ENCODE results near the gene RAI1. TPM values are rescaled to one million over a fixed set of nuclear protein-coding genes. Genes with fewer than 3 reads are reported as not detected.
A peak's percentile ranks its signal among the peaks of the same experiment; 100 is the strongest.
"Not testable (repeated sequence)": the region's sequence is repeated elsewhere in the genome, so short reads cannot be mapped to it uniquely, and the experiment has no call there.

RAI1 gene
- total RNA-seq, 1 experiment from 2014 or later = 2.8 TPM

DNA sequence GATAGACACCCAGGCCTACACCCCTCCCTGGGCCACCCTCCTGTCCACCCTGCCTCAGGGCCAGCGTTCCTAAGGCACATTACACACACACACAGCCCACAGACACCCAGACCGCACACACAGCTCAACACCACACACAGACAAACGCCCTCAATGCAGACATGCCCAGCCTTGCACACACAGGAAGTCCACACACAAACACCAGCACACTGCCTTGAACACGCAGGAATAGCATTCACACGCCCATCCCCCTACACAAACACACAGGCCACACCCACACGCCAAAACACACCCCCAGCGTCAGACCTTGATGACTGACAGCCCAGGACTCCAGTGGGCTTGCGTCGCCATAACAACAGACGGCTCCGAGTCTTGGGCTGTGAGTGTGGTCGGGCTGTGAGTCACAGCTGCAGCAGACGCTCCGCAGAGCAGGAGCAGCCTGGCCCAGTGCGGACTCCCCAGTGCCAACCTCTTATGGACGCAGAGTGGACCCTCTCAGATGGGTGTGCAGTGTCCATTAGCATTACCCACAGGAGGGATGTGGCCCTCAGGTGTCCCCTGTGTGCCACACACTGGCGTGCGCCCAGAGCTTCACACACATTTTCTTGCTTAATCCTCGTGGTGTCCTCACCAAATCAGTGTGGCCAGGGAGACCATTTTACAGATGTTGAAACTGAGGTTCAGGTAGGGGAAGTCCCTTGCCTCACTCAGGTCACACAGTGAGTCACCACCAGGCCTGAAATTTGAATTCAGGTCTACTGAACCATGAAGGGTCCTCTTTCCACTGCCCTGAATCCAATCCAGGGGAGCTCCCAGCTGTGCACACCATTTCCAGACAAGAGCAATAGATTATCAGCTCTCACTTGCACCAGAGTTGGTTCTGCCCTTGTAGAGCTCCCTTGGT lies 17.8 kb upstream of the RAI1 start:
- DNase-seq (ENCODE audit: low read depth) = peak; percentile 93

DNA sequence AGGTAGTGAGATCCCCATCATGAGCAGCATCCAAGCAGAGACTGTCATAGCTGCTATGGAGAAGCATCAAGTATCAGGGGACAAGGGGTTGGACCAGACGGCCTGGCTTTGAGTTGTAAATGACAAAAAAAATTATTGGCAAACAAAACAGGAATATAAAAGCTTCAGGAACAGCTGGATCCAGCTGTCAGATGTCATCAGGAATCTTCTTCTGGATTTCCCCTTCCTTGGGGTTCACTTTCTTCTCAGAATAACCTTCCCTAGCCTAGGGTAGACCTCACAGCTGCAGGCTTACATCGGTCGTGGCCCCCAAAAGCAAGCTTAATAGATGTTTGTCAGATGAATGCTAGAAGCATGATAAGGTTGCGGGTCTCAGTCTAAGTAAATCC lies 17.2 kb upstream of the RAI1 start:
- DNase-seq (ENCODE audit: low read depth) = no peak

DNA sequence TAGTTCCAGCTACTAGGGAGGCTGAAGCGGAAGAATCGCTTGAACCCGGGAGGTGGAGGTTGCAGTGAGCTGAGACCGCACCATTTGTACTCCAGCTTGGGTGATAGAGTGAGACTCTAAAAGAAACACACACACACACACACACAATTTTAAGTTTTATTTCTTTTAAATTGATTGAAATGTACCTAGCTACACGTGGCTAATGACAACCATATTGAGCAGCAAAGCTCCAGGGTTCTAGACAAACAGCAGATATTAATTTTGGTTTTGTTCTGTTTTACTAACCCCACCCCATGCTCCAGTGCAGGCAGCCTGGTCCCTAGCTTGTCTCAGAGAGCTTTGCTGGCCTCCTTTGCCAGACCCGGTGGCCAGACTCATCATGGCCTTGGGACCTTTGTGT lies 16.0 kb upstream of the RAI1 start:
- DNase-seq (ENCODE audit: low read depth) = no peak

DNA sequence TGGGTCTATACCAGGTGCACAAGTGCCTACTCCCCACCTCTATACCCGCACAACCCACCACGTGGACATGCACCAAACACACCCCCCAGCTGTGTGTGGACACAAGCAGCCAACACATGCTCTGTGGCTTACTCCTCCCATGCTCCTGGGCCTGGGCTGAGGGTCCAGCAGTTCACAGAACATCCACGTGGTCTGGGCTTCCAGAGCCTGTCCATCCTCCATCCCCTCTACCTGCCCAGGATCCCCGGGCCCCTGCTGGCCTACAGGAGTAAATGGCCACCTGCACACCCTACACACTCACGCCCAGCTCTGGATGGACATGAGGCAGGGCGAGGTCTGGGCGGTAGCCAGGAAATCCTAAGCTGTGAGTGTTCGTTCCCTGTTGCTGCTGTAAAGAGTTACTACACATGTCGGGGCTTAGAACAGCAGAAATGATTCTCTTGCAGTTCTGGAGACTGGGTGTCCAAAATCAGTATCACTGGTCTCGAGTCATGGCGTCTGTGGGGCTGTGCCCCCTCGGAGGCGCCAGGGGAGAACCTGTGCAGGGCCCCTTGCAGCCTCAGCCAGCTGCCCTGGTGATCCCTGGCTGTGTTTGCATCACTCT lies 15.0 kb upstream of the RAI1 start:
- no peak for DNase-seq (ENCODE audit: low read depth)

DNA sequence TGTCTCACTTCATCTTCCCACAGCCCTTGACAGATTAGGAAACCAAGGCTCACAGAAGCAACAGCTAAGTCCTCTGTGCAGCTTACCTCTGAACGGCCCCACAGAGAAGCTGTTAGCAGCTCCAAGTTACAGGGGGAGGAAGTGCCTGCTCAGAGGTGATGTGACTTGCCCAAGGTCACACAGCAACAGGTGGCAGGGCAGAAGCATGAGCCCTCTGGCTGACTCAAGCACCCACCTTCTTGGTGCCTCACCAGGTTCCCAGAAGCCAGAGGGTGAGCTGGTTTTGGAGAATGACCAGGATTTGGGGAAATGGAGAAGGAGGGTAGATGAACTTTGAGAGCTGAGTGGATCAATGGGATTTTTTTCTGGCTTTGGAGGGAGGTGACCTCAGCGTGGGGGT lies 14.0 kb upstream of the RAI1 start:
- DNase-seq (ENCODE audit: low read depth) = no peak

DNA sequence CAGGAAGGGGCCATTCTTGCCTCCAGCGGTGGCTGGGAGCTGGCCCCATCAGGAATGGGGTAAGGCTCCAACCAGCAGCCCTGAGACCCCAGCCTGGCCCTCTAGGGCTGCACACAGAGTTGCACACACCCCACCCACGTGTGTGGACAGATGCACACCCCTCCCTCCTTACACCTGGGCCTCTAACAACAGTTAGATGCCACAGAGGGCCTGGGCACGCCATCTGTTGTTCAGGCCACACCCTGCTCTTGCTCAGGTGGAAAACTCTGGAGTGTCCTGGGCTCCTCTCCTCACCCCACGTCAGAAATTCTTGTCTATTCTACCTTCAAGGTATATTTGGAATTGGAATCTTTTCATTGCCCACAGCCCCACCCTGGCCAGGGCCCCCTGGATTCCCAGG lies 13.3 kb upstream of the RAI1 start:
- DNase-seq (ENCODE audit: low read depth) = no peak

DNA sequence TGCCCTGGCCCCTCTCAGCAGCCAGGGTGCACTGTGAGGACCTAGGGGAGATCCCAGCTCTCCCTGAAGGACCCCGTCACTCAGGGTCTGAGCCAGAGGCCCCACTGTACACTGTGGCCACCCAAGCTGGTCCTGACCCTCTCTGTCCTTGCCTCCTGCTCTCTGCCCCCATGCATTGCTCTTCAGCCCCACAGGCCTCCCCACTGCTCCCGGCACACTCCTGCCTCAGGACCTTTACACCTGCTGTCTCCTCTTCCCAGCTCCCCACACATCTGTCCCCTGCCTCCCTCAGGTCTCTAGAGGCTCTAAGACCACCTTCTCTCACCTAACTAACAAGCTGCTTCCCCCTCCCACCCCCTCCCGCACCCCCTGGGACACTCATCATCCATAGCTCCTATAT lies 12.9 kb upstream of the RAI1 start:
- DNase-seq (ENCODE audit: low read depth) = no peak

DNA sequence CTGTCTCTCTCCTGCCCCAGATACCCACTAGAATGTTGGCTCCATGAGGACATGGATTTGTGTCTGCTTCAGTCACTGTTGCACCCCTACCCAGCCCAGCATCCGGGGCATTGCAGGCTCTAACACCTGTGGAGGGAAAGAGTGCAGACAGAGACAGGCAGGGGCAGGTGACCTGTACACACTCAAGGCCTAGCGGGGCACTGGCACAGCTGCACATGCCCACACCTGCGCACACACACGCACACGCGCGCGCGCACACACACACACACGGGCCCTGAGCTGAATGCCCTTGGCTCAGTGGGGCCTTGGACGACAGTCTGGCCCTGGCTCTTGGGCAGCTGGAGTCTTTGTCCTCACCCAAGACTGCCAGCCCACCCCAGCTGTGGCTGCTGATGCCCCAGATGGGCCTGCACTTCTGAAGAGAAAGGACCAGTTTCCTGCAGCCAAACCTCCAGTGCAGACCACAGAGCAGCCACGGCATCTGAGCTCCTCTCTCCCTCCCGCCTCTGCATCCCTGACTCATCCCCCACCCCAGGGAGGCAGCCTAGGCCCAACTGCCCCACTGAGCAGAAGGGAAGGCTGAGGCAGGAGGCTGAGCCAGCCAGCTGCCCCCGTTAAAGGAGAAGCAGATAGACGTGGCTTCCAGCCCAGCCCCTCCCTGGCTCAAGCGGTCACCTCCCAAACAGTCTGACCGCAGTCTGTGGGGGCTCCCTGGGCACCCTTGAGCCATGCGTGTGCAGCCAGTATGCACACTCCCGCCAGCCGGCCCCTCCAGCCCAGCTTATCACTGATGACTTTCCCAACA lies 12.3 kb upstream of the RAI1 start:
- DNase-seq (ENCODE audit: low read depth) = no peak

DNA sequence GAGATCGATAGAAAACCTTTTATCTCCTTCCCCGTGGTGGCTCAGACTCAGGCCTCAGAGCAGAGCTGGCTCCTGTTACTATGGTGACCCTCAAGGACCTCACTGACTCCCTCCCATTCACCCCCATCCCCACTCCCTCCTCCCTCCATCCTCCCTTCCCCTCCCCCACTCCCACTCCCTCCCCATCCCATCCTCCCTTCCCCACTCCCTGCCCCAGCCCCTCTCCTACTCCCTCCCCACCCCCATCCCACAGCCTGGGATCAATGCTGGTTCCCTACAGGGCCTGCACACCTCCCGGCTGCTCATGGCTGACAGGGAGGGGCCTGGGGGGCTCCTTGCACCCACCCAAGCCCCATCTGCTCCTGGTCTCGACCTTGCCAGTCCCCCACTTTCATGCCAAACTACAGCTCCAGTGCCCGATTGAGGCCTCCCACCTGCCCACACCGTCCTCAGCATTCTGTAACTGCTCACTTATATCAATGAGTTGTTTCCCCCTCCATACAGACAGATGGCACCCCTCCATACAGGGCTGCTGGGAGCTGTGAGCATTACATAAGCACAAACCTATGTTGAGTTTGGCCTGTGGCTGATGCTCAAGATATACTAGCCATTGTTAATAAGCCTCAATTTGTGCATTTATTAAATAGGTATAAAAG lies 11.6 kb upstream of the RAI1 start:
- no peak for DNase-seq (ENCODE audit: low read depth)

DNA sequence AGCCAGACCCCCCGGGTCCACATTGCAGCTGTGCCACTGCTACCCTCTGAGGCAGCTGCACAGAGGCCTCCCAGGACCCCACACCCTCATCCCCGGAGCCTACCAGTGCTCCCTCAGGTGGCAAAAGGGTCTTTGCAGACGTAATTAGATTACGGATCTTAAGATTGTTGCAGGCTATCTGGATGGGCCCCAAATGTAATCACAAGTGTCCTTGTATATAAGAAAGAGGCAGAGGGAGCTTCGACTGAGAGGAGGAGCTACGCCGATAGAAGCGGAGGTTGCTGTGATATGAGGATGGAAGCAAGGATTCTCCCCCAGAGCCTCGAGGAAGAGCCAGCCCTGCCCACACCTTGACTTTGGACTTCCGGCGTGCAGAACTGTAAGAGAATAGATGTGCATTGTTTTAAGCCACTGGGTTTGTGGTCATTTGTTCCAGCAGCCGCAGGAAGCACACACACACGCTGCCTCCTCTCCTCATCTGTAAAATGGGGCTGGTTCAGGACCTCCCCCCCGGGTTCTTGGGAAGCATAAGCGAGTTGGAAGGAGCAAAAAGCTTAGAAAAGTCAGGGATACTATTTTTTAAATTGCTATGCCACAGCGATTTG lies 10.5 kb upstream of the RAI1 start:
- DNase-seq (ENCODE audit: low read depth) = no peak

DNA sequence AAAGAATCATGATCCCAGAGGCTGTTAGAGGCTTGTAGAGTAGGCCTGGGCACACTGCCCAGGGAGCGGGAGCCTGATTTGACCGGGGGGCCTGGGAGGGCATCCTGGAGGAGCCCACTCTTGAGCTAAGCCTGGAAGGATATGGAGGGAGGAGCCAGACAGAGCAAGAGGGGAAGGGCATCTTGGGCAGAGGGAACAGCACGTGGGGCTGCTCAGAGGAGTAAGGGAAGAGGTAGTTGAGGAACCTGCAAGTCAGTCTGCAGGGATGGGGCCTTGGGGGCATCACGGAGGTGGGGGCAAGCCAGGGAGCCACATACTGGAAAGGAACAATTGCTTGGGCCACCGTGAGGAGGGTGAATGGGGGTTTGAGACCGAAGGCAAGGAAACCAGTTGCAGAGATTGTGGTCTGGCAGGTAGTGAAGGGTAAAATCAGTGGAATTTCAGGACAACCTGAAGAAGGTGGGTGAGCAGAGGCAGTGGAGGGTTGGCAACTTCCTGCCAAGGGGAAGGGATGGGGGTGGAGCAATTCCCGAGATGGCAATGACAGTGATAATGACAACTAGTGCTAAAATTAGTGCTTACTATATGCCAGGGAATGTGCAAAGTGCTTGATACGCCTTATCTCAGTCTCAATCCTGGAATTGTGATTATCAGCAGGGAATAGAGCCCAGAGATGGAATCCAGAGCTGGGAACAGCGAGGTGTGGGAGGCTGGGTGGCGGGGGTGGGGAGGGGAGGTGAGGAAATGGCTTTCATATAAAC lies 9.7 kb upstream of the RAI1 start:
- DNase-seq (ENCODE audit: low read depth) = no peak

DNA sequence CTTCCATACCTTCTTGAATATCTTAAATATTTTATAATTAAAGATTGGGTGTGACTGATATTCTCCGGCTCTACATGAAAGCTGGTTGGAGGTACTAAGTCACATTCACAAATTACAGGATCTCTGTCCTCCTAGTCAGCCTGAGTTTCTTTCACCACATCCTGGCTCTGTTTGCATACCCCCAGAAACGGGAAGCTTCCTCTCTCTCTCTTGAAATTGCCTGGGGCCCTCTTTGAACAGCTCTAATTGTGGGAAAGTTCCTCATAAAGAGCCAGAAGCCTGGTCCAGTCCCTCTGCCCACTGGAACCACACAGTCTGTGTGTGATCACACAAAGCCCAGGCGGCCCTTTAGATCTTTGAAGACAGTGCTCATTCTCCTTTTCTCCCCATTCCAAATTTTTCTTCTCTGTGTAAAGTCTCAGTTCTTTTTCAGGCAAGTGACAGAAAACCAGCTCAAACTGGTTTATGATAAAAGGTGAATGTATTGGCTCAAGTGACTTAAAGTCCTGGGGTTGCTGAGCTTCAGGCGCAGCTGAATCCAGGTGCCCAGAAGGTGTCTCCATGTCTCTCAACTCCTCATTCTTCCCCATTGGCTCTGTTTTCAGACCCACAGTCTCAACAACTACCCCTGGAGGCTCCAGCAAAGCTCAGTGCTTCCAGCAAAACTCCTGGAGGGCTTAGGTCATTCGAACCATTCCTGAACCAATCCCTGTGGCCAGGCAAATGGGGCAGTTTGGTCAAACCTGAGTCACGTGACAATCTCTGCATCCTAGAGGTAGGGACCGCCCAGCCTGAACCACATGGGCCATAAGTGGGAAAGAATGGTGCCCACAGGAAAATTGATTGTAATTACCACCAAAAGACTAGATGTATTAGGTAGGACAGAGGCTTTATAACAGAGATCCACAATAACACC lies 8.5 kb upstream of the RAI1 start:
- peak; percentile 79 for DNase-seq (ENCODE audit: low read depth)

DNA sequence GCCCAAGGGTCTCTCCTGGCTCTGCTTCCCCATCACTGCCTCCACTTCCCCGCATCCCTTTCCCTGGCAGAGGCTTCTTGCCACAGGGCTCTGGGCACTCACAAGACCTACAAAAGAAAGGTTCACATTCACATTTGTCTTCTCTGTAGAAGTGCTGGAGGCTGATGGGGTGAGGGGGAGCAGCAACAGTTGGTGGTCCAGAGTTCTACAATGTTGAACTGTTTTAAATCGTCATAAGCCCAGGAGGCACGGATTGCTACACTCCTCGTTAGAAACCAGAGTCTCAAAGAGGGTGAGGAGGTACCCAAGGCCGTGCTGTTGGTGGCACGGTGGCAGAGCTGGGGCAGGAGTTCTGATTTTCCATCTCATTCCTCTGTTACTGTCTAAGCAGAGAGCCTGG lies 5.8 kb upstream of the RAI1 start:
- no peak for DNase-seq (ENCODE audit: low read depth)

DNA sequence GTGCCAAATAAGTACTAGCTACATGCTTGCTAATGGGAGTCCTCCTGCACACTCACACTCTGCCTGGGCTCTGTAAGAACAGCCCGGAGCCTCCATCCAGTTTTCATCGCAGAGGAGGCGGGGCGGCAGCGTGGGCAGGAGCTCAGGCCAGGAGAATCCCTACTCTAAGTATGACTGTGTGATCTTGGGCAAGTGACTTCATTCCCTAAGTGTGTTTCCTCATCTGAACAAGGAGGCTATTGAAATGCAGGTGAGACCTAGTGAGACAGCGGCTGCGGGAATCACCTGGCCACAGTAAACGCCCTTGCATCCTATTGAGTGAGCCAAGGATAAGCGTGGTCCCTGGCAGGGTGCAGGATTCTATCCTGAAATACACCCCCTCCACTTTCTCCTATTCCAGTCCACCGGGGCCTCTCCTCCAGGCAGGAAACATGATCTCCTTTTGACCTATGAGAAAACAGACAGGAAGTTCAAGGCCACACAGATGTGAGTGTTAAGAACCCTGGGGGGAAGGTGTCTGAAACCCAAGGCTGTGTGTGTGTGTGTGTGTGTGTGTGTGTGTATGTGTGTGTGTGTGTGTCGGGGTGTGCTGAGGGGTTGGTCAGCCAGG lies 5.2 kb upstream of the RAI1 start:
- DNase-seq (ENCODE audit: low read depth) = no peak

DNA sequence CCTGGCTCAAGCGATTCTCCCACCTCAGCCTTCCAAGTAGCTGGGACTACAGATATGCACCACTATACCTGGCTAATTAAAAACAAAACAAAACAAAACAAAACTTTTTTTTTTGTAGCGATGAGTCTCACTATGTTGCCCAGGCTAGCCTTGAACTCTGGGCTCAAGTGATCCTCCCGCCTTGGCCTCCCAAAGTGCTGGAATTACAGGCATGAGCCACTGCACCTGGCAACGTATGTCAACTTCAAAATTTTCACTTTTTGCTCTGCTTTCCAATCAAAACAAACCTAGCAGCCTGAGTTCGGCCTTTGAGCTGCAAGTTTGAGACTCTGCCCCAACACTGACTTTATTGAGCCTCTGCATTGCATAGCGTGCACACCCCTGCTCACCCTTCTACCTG lies 4.5 kb upstream of the RAI1 start:
- DNase-seq (ENCODE audit: low read depth) = no peak

DNA sequence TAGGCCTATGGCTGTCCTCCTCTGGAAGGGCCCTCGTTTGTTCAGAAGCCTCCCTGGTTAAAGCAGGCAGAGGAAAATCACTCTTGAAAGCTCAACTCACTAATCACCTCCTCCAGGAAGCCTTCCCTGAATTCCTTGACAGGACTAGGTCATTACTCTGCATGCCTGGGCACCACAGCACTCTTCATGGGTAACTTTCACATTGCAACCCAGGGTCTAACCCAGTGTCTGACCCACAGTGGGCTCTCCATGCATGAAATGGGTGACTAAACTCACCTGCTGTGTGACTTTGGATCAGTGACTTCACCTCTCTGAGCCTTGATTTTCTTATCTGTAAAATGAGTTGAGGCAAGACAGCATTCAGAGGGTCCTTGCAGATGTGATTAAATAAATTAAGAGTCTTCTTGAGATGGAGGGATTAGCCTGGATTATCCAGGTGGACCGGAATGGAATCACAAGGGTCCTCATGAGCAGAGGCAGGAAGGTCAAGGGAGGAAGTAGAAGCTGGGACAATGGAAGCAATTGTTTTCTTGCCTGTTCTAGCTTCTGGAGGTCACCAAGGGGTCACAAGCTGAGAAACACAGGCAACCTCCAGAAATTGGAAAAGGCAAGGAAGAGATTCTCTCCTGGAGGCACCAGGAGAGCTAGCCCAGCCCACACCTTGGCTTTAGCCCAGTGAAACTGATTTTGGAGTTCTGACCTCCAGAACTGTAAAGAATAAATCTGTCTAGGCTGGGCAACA lies 3.8 kb upstream of the RAI1 start:
- DNase-seq (ENCODE audit: low read depth) = no peak

DNA sequence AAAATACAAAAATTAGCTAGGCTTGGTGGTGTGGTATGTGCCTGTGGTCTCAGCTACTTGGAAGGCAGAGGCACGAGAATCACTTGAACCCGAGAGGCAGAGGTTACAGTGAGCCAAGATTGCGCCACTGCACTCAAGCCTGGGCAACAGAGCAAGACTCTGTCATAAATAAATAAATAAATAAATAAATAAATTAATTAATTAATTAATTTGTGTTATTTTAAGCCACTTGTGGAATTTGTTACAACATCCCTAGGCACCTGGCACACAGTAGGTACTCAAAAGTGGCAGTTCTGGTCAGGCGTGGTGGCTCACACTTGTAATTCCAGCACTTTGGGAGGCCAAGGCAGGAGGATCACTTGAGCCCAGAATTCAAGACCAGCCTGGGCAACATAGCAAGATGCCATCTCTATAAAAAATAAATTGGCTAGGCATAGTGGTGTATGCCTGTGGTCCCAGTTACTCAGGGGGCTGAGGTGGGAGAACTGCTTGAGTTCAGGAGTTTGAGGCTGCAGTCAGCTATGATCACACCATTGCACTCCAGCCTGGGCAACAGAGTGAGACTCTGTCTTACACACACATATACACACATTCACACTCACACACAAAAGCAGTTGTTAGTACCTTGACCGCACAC lies 3.1 kb upstream of the RAI1 start:
- not testable (repeated sequence) for DNase-seq (ENCODE audit: low read depth)

DNA sequence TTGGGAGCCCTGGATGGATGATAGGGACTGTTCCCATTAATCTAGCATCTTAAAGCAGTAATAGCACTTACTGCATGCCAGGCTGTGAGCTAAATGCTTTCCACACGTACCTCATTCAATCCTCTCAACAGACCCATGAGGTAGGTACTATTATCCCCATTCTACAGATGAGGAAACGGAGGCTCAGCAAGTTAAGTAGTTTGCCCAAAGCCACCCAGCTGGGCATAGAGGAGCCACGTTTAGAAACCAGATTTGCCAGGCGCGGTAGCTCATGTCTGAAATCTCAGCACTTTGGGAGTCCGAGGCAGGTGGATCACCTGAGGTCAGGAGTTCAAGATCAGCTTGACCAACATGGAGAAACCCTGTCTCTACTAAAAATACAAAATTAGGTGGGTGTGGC lies 2.0 kb upstream of the RAI1 start:
- DNase-seq (ENCODE audit: low read depth) = no peak
